NT2/D1 (cell line): ENCODE data around the gene METTL26.
A peak's percentile ranks its signal among the peaks of the same experiment; 100 is the strongest.

Source experiments
- DNase-seq: peaks from one replicate; pipeline ENCODE4 v3.0.0-alpha.2; 2011; ENCODE audit warnings: low read depth, low spot score
- H3K27me3 ChIP-seq: 2 replicates; pipeline ENCODE4 v1.6.0; 2011; ENCODE audit warnings: mild to moderate bottlenecking; ENCODE audit not compliant: insufficient read length, insufficient read depth
- H3K36me3 ChIP-seq: 2 replicates; pipeline ENCODE4 v1.6.1; 2011; ENCODE audit warnings: mild to moderate bottlenecking, low read length, mixed read lengths; ENCODE audit not compliant: insufficient read depth, insufficient read length
- H3K4me1 ChIP-seq: 2 replicates; pipeline ENCODE4 v1.5.1; 2011; ENCODE audit not compliant: insufficient read depth, insufficient read length
- H3K4me3 ChIP-seq: 2 replicates; pipeline ENCODE4 v1.5.1; 2011; ENCODE audit warnings: low read depth; ENCODE audit not compliant: insufficient read length
- H3K9ac ChIP-seq: 2 replicates; pipeline ENCODE4 v1.6.0; 2011; ENCODE audit warnings: low read depth; ENCODE audit not compliant: insufficient read length
- H3K9me3 ChIP-seq: 2 replicates; pipeline ENCODE4 v1.5.1; 2011; ENCODE audit warnings: mild to moderate bottlenecking, low read length; ENCODE audit not compliant: insufficient read depth
- SUZ12 ChIP-seq: IDR thresholded peaks from 2 replicates; pipeline ENCODE4 v1.6.1; 2011; ENCODE audit not compliant: insufficient read length, insufficient read depth; ENCODE audit errors: extremely low read depth
- YY1 ChIP-seq: IDR thresholded peaks from 2 replicates; pipeline ENCODE4 v1.6.1; 2011; ENCODE audit not compliant: insufficient read length, insufficient read depth
- ZNF274 ChIP-seq: IDR thresholded peaks from 2 replicates; pipeline ENCODE4 v1.6.1; 2011; ENCODE audit warnings: mild to moderate bottlenecking, low read depth, low read length

The METTL26 gene

DNA sequence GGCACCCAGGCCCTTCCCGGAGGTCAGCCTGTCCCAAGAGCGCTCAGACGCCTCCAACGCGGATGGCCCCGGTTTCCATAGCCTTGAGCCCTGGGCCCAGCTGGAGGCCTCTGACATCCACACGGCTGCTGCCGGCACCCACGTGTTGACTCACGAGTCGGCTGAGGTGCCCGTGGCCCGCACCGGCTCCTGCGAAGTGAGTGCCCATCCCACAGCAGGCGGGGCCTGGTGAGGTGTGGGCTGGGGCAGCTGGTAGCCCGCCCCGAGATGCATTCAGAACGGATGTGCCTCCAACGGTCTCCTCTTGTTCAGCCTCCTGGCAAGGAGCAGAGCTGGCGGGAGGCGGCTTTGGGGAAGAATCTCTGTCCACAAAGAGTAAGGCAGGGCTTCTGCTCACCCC lies 15.7 kb upstream of the METTL26 start:
- Histone ChIP-seq H3K4me1 (peaks cover 17% of the 10 kb centered on the region), H3K36me3 (peaks cover 71% of the 10 kb centered on the region), H3K4me3 (no peak overlapping the region), H3K9ac (no peak overlapping the region), H3K27me3 (no peaks in the 10 kb centered on the region), H3K9me3 (no peaks in the 10 kb centered on the region)
- TF ChIP-seq YY1, result no peak
- TF ChIP-seq SUZ12, result no peak
- no peak for TF ChIP-seq ZNF274
- no peak for DNase-seq

DNA sequence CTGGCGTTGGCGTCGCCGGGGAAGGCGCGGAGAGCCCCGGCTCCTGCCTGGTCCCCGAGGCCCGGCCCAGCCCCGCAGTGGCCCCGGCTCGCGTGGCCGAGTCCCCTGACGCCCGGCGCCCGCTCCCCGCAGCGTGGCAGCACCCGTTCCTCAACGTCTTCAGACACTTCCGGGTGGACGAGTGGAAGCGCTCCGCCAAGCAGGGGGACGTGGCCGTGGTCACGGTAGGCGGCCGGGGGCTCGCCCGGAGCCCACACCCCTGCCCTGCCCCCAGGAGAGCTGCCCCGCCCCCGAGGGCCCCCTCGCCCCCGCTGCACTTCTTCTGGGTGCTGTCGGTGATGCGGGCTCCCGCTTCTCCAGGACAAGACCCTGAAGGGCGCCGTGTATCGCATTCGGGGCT lies 13.5 kb upstream of the METTL26 start:
- no peak for DNase-seq
- TF ChIP-seq SUZ12, result no peak
- TF ChIP-seq ZNF274, result no peak
- TF ChIP-seq YY1, result no peak
- Histone ChIP-seq H3K9me3 (no peaks in the 10 kb centered on the region), H3K4me3 (peak overlapping the region; percentile 90), H3K36me3 (peaks cover 54% of the 10 kb centered on the region), H3K27me3 (no peaks in the 10 kb centered on the region), H3K4me1 (peaks cover 28% of the 10 kb centered on the region), H3K9ac (peak overlapping the region; percentile 96)

DNA sequence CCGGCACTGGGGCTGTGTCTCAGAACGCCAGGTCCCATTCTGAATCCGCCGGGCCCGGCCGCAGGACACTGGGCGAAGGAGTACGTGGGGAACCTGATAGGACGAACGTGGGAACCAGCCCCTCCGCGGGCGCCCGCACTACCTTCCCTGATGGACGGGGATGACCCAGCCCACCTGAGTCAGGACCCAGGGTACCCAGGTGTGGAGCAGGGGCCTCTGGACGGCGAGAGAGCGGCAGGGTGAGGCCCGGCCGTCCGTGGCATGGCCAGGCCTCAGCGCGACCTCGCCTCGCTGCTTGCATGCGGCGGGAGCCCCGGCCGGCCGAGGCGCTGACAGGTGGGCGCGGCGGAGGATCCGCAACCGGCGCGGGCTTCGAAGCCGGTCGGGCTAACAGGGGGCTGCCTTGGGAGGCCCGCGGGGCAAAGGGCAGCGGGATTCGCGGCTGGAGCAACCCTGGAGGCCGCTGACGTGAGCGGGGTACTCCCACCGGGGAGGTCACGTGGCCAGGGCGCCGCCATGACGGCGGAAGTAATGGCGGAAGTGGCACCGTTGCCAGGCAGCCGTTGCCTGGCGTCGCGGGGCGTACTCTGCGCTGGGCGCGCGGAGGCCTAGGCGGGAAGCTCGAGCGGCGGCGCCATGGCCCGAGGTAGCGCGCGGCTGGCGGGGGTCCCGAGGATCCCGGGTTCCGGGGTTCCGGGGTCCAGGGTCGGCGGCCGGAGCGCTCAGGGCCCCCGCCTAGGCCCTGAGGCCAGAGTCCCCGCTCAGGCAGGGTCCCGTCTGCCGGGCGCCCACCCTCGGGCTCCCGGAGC lies 12.9 kb upstream of the METTL26 start, which contains the start of gene WDR90:
Gene WDR90, plus strand, starts transcription at position 585 of the 809 bp plus-strand sequence. Its CDS starts 52 bp downstream, at position 637.
- Histone ChIP-seq H3K9ac (peak within 1 kb of the TSS; percentile 96), H3K9me3 (no peaks in the 10 kb centered on the region), H3K36me3 (peaks cover 52% of the 10 kb centered on the region), H3K27me3 (no peaks in the 10 kb centered on the region), H3K4me3 (peak within 1 kb of the TSS; percentile 90), H3K4me1 (peaks cover 30% of the 10 kb centered on the region)
- peak; percentile 87 for DNase-seq
- TF ChIP-seq SUZ12 (no peak), YY1 (peak; percentile 92)

DNA sequence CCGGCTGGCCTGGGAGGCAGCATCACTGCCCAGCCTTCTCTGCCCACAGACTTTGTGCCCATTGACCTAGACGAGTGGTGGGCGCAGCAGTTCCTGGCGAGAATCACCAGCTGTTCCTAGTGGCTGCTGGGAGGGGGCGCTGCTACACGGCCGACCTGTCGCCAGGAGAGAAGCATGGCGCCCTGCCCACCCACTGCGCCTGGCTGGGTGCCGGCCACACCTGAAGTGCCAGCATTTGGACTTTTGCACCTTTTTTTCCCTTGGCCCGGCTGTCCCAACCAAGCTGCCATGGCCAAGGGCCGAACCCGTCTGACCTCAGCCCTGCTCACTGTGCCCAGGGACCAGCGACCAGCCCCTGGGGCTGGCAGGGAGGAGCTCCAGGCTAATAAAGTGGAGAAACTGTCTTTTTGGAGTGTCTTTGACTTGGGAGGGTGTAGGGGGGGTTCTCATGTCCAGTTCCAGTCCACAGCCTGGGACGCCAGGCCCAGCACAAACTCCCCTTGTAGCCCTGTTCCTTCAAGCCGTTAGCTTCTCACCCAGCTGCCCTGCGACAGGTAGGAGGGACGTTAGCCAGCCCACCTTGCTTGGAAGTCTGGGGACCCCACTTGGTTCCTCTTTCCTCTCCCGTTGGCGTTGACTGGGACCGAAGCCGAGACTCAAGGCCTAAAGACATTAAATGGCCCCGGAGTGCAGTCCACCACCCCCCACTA lies 12.1 kb upstream of the METTL26 start:
- H3K27me3 ChIP-seq, result no peaks in the 10 kb centered on the region
- no peak for DNase-seq
- peaks cover 27% of the 10 kb centered on the region for H3K4me1 ChIP-seq
- peak overlapping the region; percentile 90 for H3K4me3 ChIP-seq
- TF ChIP-seq SUZ12 (no peak), ZNF274 (no peak), YY1 (no peak)
- peaks cover 44% of the 10 kb centered on the region for H3K36me3 ChIP-seq
- peak overlapping the region; percentile 96 for H3K9ac ChIP-seq
- H3K9me3 ChIP-seq, result no peaks in the 10 kb centered on the region

DNA sequence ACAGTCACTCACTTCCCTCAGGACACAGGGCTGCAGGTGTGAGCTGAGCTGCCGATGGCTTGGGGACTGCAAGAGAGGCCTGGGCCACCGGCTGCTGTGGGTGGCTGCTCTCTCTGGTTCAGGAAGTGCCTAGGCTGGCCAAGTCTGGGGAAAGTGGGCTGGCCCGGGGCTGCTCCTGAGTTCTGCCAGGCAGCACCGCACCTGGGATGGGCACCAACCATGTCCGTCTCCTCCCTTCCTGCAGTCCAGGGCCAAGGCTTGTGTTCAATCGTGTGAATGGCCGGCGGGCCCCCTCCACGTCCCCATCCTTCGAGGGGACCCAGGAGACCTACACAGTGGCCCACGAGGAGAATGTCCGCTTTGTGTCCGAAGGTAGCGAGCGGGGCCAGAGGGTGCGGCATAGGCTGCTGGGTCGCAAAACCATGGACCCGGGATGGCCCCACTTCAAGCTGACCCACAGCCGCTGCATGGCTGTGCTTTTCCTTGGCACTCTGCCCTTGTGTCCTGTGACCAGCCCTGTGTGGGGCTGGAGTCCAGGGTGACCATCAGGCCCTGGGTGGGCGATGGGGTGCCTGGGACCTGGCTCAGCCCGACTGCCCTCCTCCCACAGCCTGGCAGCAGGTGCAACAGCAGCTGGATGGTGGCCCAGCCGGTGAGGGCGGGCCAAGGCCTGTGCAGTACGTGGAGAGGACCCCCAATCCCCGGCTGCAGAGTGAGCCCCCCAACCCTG lies 11.2 kb upstream of the METTL26 start:
- TF ChIP-seq ZNF274 (no peak), YY1 (no peak)
- Histone ChIP-seq H3K4me3 (no peak overlapping the region), H3K27me3 (peaks cover 9% of the 10 kb centered on the region), H3K9ac (no peak overlapping the region), H3K36me3 (peaks cover 35% of the 10 kb centered on the region), H3K9me3 (no peaks in the 10 kb centered on the region), H3K4me1 (peaks cover 32% of the 10 kb centered on the region)
- no peak for DNase-seq

DNA sequence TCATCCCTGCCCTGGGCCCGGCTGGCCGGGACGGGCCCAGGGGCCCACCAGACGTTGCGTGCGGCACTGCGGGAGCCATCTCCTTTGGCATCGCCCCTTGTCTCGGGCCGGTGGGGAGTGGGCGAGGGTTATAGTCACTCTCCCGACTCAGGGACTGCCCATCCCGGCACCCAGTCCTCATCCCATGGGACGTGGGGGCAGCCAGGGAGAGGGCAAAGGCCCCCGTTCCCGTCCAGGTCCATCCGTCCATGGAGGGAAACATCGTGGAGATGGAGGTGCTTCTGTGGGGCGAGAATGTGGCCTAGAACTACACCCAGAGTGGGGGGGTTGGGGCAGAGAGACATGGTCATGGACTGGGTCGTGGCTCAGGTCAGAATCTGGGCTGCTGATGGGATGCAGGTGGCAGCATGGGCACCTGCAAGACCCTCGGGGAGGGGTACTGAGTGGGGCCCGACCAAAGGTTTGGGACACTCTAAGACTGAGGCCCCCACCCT lies 10.6 kb upstream of the METTL26 start:
- TF ChIP-seq ZNF274 (no peak), SUZ12 (no peak), YY1 (no peak)
- H3K4me1 ChIP-seq, result peaks cover 32% of the 10 kb centered on the region

More for the DNA sequence above, 10.6 kb upstream of the METTL26 start:
- no peak overlapping the region for H3K4me3 ChIP-seq
- DNase-seq, result no peak
- no peaks in the 10 kb centered on the region for H3K9me3 ChIP-seq
- H3K36me3 ChIP-seq, result peaks cover 29% of the 10 kb centered on the region
- H3K9ac ChIP-seq, result no peak overlapping the region
- H3K27me3 ChIP-seq, result peaks cover 9% of the 10 kb centered on the region
